Right lobe of liver (tissue), 6 donors: ENCODE measurements around the gene FBXL14. TPM values are rescaled to one million over a fixed set of nuclear protein-coding genes. Genes with fewer than 3 reads are reported as not detected.

Source experiments
- ATAC-seq, 4 donors: fragments of 200-7000 bp; cut with Tn5 transposase; one replicate each; pipeline ENCODE4 v1.9.1; 2020; ENCODE audit warnings: mild to moderate bottlenecking in 4 of 4, moderate library complexity in 4 of 4
- DNase-seq, 3 donors: peaks; one replicate each; pipeline ENCODE4 v3.0.0-alpha.2; 2020
- H3K27ac ChIP-seq, 3 donors: fragments of 200-600 bp; one replicate each; pipeline ENCODE4 v1.8.0; 2022
- H3K27me3 ChIP-seq, 2 donors: fragments of 200-600 bp; one replicate each; pipeline ENCODE4 v1.8.0; 2022
- H3K36me3 ChIP-seq, 4 donors: fragments of 200-600 bp; sonication (generic) in 1 of 4; one replicate each; pipeline versions ENCODE4 v1.5.1 to v1.8.0; 2017 to 2022; ENCODE audit warnings: control low read depth in 1 of 4
- H3K4me1 ChIP-seq, 4 donors: fragments of 200-600 bp; sonication (generic) in 1 of 4; one replicate each; pipeline versions ENCODE4 v1.5.1 to v1.8.0; 2017 to 2022; ENCODE audit warnings: control low read depth in 1 of 4
- H3K4me3 ChIP-seq, 3 donors: fragments of 200-600 bp; one replicate each; pipeline ENCODE4 v1.8.0; 2022
- H3K9me3 ChIP-seq, 4 donors: fragments of 200-600 bp; sonication (generic) in 1 of 4; one replicate each; pipeline versions ENCODE4 v1.5.1 to v1.8.0; 2017 to 2022; ENCODE audit warnings: control low read depth in 1 of 4
- POLR2A ChIP-seq: fragments of 450-650 bp; IDR thresholded peaks from one replicate; pipeline ENCODE4 v1.6.1; 2017; ENCODE audit warnings: antibody characterized with exemption, mild to moderate bottlenecking
- WGBS: methylation state at CpG from one replicate; pipeline ENCODE4 v1.1.6; 2018; ENCODE audit warnings: low coverage, low lambda C conversion rate; ENCODE audit not compliant: insufficient coverage; ENCODE audit errors: missing lambda C conversion rate; 5-methylcytosine and 5-hydroxymethylcytosine counted together
- intact Hi-C, 2 donors: fragments of 100-400 bp; cut with DNase I; formaldehyde crosslinking; loops; one replicate each; pipeline versions ENCODE4 v1.11.2 to v1.14.1; 2022
- total RNA-seq, 6 experiments: library from RNA; depleted of rRNA in 2 of 6; stranded (reverse); fragments of >200 nt in 2 of 6; fragmentation: NEBNext Ultra II Directional in 3 of 6; extraction: Animal tissue kit (Norgen Biotek cat#: 25700) in 3 of 6; gene quantifications; one replicate each; pipeline versions ENCODE4 v1.1.0 to v1.2.4, GENCODE V29; 2016 to 2023
- TF ChIP-seq, protein P1 (sequence below), 4 donors: fragments of 200-600 bp in 3 of 4; fragments of 450-650 bp in 1 of 4; IDR thresholded peaks; one replicate each; pipeline versions ENCODE4 v1.5.1 to v1.8.0; 2016 to 2022; ENCODE audit warnings: antibody characterized with exemption in 4 of 4, mild to moderate bottlenecking in 2 of 4
- donor health status: DM: no; HTN: yes; CAD: no.
- donor health status: DM: no; HTN: no; CAD: no.
- donor health status: DM: no; HTN: no; CAD: no.
- donor health status: DM: no; HTN: yes; CAD: no.
- donor health status: DM: no; HTN: yes; CAD: no.

Gene FBXL14
- total RNA-seq, 6 experiments from 2014 or later, result 4.7 to 6.8 (median 5.4) TPM

DNA sequence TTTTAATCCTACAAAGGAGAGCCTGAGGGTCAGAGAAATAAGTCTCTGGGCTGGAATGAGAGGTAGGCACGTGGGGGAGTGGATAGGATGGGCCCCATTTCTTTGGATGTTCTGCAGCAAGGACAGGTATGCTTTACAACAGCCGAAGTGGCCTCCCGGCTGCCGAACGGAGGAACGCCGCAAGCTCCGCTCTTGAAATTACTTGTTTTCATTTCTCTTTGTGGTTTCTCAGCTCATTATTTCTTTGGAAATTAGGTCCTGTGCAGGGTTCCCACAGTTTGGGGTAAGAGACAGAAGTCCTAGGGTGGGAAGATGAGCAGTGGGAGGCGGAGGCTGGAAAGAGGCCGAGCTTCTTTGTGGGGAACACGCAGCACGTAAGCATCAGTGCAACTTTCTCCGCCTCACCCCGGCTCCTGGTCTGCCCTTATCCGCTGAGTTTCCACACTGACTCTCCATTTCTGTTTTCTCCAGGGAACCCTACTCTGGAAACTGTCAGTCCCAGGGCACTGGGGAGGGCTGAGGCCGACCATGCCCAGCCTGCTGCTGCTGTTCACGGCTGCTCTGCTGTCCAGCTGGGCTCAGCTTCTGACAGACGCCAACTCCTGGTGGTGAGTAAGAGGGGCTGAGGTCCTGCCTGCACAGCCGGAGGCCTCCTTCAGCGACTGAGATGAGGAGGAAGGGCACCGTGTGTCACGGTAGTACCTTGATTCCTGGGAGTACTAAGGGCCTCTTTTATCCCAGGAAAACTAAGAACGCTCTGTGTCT lies 36.6 kb upstream of the FBXL14 start:
- Histone ChIP-seq H3K4me3 (no peak overlapping the region), H3K27me3 (no peaks in the 10 kb centered on the region), H3K4me1 (peaks cover 0 to 51% (median 13%) of the 10 kb centered on the region in 4 donors), H3K27ac (no peak overlapping the region), H3K9me3 (no peaks in the 10 kb centered on the region), H3K36me3 (no peaks in the 10 kb centered on the region)
- TF ChIP-seq, protein P1, sequence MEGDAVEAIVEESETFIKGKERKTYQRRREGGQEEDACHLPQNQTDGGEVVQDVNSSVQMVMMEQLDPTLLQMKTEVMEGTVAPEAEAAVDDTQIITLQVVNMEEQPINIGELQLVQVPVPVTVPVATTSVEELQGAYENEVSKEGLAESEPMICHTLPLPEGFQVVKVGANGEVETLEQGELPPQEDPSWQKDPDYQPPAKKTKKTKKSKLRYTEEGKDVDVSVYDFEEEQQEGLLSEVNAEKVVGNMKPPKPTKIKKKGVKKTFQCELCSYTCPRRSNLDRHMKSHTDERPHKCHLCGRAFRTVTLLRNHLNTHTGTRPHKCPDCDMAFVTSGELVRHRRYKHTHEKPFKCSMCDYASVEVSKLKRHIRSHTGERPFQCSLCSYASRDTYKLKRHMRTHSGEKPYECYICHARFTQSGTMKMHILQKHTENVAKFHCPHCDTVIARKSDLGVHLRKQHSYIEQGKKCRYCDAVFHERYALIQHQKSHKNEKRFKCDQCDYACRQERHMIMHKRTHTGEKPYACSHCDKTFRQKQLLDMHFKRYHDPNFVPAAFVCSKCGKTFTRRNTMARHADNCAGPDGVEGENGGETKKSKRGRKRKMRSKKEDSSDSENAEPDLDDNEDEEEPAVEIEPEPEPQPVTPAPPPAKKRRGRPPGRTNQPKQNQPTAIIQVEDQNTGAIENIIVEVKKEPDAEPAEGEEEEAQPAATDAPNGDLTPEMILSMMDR (IDR thresholded peaks at IDR 0.05), result no peak
- no peak for TF ChIP-seq POLR2A
- DNase-seq (no peak), ATAC-seq (no peak)
- intact Hi-C loops, result no loop called here
- 63% methylated on average over 15 of the region's 23 CpGs for WGBS

DNA sequence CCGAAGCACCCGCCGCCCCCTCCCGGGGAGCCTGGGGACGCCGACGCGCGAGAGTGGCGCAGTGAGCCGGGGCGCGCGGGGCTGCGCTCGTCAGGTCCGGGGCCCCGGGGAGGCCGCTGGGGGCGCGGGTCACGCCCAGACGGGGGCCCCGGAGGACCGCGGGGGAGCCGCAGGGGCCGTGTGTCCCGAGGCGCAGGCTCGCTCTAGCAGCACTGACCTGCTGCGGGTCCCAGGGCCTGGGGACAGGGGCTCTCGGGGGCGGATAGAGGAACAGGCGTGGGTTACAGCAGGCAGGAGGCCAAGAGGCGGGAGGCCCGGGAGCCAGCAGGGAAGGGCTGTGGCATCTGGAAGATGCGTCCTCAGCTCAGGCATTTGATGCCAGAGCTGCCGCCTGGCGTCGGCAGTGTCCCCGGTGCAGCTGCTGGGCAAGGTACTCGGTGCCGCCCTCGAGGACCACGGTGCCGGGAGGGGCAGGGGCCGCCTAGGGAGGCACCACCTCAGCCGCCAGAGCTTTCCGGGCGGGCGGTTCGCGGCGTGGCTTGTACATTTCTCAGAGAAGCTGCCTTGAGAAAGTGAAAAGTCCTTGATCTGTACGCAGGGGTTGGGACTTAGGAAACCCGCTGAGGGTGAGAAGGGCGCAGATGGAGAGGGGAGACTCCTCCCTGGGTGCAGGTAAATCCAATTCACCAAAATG lies 35.9 kb upstream of the FBXL14 start:
- peak overlapping the region in 1 of 3 donors; percentile 49 for H3K27ac ChIP-seq
- ATAC-seq (peak; percentile 42 to 57 (median 50)), DNase-seq (peak; percentile 70 to 83 (median 72))
- TF ChIP-seq, protein P1 (IDR thresholded peaks at IDR 0.05), result peak in 3 of 4 donors; percentile 15 to 43 (median 31)
- TF ChIP-seq POLR2A, result no peak
- intact Hi-C loops, result no loop called here
- H3K4me3 ChIP-seq, result peak overlapping the region; percentile 46 to 63 (median 46)
- no peaks in the 10 kb centered on the region for H3K36me3 ChIP-seq
- H3K9me3 ChIP-seq, result no peaks in the 10 kb centered on the region
- no peaks in the 10 kb centered on the region for H3K27me3 ChIP-seq
- H3K4me1 ChIP-seq, result peaks cover 0 to 51% (median 12%) of the 10 kb centered on the region in 4 donors
- WGBS, result 14% methylated on average over 16 of the region's 58 CpGs

DNA sequence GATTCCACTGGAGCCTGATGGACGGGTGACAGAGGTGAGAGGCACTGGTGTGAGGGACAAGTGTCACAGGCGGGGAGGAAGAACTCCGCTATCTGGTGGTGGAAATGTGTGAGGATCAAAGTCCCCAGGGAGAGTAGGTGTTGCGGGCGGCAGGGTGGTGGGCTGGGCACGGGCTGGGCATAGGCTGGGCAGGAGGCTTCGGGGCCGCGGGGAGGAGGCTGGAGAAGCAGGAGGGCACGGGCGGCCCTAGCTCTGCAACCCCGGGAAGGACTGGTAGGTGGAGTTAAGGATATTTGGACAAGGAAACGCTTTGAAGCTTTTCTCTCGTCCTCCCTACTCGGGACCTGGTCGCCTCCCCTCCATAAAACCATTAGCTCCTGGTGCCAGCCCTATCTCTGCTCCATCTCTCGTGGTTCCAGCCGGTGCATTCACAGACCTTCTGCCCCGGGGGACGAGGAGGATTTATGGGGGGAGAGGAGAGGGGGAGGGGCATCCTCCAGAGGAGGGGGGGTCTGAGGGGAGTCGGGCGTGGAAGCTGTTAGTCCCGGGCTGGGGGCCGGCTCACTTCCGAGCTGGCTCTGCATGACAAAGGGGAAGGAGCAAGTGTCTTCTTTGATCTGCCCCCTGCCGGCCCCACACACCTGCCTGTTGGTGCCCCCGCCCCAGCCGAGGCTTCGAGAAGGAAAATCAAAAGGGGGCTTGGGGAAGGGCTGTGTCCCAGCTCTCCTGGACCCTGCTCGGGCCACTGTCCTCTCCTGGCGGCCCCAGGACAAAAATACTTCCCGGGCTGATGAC lies 35.2 kb upstream of the FBXL14 start:
- Histone ChIP-seq H3K27me3 (no peaks in the 10 kb centered on the region), H3K27ac (peak overlapping the region in 1 of 3 donors; percentile 49), H3K36me3 (no peaks in the 10 kb centered on the region), H3K9me3 (no peaks in the 10 kb centered on the region), H3K4me3 (peak overlapping the region; percentile 46 to 63 (median 46)), H3K4me1 (peaks cover 0 to 48% (median 9%) of the 10 kb centered on the region in 4 donors)
- intact Hi-C loops, result no loop called here
- DNase-seq (peak in 2 of 3 donors; percentile 37 to 64), ATAC-seq (peak; percentile 42 to 51 (median 48))
- no peak for TF ChIP-seq POLR2A
- TF ChIP-seq, protein P1 (IDR thresholded peaks at IDR 0.05), result peak in 1 of 4 donors; percentile 7
- WGBS, result 5% methylated on average over 16 of the region's 32 CpGs

DNA sequence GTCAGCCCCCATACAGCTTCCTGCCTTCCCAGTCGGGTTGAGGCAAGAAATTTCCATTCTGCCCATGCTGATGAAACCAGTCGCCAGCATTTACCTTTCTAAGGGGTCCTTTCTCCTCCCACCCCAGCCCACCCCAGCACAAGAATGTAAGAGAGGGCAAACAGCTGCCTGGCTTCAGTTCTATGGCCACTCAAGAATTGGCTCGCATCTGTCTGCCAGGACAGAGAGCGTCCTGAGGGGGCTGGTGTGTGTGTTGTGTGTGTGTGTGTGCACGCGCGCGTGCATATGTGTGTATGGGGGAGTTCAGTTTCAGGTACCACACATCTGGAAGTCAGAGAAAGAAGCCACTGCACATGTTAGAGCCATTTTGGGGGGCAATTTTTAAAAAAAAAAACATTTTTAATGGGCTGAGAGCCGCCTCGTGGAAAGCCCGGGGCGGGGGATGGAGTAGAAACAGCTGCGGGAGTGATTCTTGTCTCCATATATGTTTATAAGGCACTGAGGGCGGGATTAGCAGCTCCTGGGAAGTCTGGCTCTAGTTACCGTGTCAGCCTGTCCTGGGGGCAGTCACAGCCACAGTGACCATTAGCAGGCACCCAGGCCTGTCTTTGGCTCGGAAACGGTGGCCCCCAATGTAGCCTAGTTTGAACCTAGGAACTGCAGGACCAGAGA lies 34.4 kb upstream of the FBXL14 start, which contains the start of gene WNT5B:
Gene WNT5B, plus strand, starts transcription at position 566 of the 672 bp plus-strand sequence. CDS start 2,124 bp downstream, outside the sequence.
- DNase-seq, result no peak

More for the DNA sequence above, 34.4 kb upstream of the FBXL14 start, which contains the start of gene WNT5B:
- H3K27me3 ChIP-seq, result no peaks in the 10 kb centered on the region
- ATAC-seq, result no peak
- intact Hi-C loops, result no loop called here
- H3K4me1 ChIP-seq, result peaks cover 0 to 41% (median 8%) of the 10 kb centered on the region in 4 donors
- peak within 1 kb of the TSS; percentile 46 to 63 (median 46) for H3K4me3 ChIP-seq
- no peaks in the 10 kb centered on the region for H3K36me3 ChIP-seq
- H3K27ac ChIP-seq, result peak within 1 kb of the TSS in 1 of 3 donors; percentile 49
- TF ChIP-seq, protein P1 (IDR thresholded peaks at IDR 0.05), result no peak
- TF ChIP-seq POLR2A, result no peak
- H3K9me3 ChIP-seq, result no peaks in the 10 kb centered on the region
- 68% methylated on average over 11 of the region's 17 CpGs for WGBS
